HL-60 (cell line): ENCODE results near the gene TJP1.

Experiments
- DNase-seq, 2 experiments: peaks; one replicate each; pipeline ENCODE4 v3.0.0-alpha.2; 2010 to 2020; ENCODE audit warnings: low read depth in 1 of 2, low spot score in 1 of 2
- H3K27ac ChIP-seq: fragments of 250-450 bp; sonication (Bioruptor Pico); replicated peaks from 2 replicates; pipeline ENCODE4 v1.5.1; 2020; ENCODE audit warnings: mild to moderate bottlenecking, moderate library complexity
- H3K27me3 ChIP-seq: fragments of 250-450 bp; sonication (Bioruptor Pico); 2 replicates; pipeline ENCODE4 v1.5.1; 2021; ENCODE audit warnings: mild to moderate bottlenecking, moderate library complexity; ENCODE audit not compliant: insufficient read depth, poor library complexity, severe bottlenecking
- H3K4me3 ChIP-seq: replicated peaks from 2 replicates; pipeline ENCODE4 v1.5.1; 2011; ENCODE audit warnings: mild to moderate bottlenecking, control low read depth, low read length; ENCODE audit not compliant: insufficient read depth
- GABPA ChIP-seq: IDR thresholded peaks from 2 replicates; pipeline ENCODE4 v1.6.1; 2012; ENCODE audit warnings: low read depth
- POLR2AphosphoS5 ChIP-seq: IDR thresholded peaks from 2 replicates; pipeline ENCODE4 v1.6.1; 2012; ENCODE audit warnings: low read depth
- SPI1 ChIP-seq: IDR thresholded peaks from 2 replicates; pipeline ENCODE4 v1.6.1; 2012; ENCODE audit warnings: low read depth, mild to moderate bottlenecking, borderline replicate concordance
- TF ChIP-seq, protein P1 (sequence below): IDR thresholded peaks from 2 replicates; pipeline ENCODE4 v1.6.1; 2012; ENCODE audit warnings: low read depth; ENCODE audit not compliant: insufficient replicate concordance
- TF ChIP-seq, protein P2 (sequence below): IDR thresholded peaks from one replicate; pipeline ENCODE4 v1.5.1; 2011; ENCODE audit warnings: low read length, control low read depth, inconsistent platforms; ENCODE audit not compliant: insufficient read depth

TJP1 gene

DNA sequence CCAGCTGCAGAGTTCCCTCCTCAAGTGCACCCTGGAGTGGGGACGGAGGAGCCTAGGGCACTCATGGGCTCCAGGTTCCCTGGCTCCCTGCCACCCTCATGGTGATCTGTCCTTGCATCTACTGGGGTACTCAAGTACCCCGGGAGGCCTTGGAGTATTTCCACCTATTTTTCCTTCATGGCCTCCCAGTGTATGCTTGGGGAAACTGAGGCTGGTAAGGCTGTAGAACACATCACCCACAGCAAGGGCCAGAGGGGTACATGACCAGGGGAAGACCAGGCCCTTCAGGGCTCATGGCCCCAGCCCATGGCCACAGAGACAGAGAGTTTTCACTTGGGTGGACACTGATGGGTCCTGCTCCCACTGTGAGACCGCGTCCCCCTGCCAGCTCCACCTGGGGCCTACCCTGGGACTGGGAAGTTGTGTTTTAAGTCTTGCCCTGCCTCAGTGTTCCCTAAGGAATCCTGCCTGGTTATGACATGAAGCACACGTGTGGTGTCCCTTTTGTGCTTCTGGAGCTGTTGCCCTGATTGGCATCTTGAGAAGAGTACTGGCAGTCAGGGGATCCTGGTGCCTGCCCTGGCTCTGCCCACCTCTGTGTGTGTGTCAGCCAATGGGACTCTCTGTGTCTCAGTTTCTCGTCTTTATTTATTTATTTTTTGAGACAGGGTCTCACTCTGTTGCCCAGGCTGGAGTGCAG is 132.8 kb downstream of the TJP1 start:
- H3K27me3 ChIP-seq = no peaks in the 10 kb centered on the region
- no peak for TF ChIP-seq POLR2AphosphoS5
- TF ChIP-seq, protein P1, sequence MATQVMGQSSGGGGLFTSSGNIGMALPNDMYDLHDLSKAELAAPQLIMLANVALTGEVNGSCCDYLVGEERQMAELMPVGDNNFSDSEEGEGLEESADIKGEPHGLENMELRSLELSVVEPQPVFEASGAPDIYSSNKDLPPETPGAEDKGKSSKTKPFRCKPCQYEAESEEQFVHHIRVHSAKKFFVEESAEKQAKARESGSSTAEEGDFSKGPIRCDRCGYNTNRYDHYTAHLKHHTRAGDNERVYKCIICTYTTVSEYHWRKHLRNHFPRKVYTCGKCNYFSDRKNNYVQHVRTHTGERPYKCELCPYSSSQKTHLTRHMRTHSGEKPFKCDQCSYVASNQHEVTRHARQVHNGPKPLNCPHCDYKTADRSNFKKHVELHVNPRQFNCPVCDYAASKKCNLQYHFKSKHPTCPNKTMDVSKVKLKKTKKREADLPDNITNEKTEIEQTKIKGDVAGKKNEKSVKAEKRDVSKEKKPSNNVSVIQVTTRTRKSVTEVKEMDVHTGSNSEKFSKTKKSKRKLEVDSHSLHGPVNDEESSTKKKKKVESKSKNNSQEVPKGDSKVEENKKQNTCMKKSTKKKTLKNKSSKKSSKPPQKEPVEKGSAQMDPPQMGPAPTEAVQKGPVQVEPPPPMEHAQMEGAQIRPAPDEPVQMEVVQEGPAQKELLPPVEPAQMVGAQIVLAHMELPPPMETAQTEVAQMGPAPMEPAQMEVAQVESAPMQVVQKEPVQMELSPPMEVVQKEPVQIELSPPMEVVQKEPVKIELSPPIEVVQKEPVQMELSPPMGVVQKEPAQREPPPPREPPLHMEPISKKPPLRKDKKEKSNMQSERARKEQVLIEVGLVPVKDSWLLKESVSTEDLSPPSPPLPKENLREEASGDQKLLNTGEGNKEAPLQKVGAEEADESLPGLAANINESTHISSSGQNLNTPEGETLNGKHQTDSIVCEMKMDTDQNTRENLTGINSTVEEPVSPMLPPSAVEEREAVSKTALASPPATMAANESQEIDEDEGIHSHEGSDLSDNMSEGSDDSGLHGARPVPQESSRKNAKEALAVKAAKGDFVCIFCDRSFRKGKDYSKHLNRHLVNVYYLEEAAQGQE = no peak
- TF ChIP-seq SPI1 = no peak
- no peak for TF ChIP-seq GABPA
- TF ChIP-seq, protein P2, sequence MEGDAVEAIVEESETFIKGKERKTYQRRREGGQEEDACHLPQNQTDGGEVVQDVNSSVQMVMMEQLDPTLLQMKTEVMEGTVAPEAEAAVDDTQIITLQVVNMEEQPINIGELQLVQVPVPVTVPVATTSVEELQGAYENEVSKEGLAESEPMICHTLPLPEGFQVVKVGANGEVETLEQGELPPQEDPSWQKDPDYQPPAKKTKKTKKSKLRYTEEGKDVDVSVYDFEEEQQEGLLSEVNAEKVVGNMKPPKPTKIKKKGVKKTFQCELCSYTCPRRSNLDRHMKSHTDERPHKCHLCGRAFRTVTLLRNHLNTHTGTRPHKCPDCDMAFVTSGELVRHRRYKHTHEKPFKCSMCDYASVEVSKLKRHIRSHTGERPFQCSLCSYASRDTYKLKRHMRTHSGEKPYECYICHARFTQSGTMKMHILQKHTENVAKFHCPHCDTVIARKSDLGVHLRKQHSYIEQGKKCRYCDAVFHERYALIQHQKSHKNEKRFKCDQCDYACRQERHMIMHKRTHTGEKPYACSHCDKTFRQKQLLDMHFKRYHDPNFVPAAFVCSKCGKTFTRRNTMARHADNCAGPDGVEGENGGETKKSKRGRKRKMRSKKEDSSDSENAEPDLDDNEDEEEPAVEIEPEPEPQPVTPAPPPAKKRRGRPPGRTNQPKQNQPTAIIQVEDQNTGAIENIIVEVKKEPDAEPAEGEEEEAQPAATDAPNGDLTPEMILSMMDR = no peak
- no peak for DNase-seq
- H3K27ac ChIP-seq = no peak overlapping the region
- no peak overlapping the region for H3K4me3 ChIP-seq

DNA sequence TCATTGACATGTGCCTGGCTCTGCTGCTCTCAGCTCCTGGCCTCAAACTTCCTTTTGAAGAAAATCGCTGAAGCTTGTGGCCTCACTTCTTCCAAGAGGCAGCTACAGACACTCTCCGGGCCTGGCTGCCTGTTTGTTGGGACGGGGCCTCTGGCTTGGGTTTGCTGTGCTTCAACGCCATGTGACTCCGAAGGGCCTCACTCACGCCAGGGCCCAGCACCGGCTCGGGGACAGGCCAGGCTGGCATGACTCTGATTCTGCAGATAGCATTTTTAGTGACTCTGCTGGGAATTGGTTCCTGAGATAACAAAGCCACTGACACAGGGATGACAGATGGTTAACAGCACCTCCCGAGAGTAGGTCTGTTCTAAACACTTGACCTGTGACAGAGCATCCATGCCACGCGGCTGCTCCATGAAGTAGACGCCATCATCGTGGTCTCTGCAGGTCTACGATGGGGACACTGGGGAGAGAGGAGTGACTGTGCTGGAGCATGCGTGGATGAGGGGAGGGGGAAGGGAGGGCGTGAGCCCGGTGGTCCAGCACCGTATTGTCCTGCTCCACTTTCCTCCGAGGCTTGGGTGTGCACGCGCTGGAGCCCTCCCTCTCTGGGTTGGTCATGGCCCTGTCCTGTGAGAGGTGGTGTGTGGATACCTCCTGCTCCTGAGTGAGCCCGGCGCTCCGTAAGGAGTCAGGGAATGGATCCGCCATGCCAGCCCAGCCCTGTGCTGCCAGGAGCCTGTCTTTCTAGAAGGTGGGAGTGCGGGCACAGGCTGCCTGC is 133.6 kb downstream of the TJP1 start:
- H3K27me3 ChIP-seq = no peaks in the 10 kb centered on the region
- no peak overlapping the region for H3K27ac ChIP-seq
- TF ChIP-seq, protein P2 = no peak
- H3K4me3 ChIP-seq = no peak overlapping the region
- DNase-seq = no peak

DNA sequence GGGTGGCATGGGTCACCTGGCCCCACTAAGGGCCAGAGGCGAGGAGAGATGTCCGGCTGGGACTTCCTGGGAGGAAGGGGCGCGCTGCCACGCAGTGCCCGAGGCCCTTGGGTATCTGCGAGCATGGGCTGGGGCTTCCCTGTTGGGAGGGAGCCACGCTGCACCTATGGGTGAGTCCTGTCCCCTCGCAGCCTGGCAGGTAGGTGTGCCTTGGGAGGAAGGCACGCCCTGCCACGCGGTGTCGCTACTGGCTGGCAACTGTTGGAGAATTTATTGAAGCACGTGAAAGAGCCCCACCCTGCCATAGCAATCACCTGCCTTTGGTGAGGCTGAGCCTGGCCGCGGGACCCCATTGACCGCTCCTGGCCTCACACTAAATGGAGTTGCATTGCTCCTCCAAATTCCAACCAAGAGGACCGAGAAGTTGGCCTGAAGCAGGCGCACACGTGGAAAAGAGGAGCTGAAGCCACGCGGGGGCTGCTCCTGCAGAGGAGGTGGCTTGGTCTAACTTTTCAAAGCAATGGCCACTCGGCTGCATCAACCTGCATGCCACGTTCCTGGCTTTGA is 134.2 kb downstream of the TJP1 start:
- no peak for DNase-seq
- Histone ChIP-seq H3K4me3 (no peak overlapping the region), H3K27me3 (no peaks in the 10 kb centered on the region), H3K27ac (no peak overlapping the region)
- TF ChIP-seq POLR2AphosphoS5 (no peak), GABPA (no peak), SPI1 (no peak)
- TF ChIP-seq, protein P2 = no peak
- TF ChIP-seq, protein P1 = no peak
